GM20431 (cell line): ENCODE results near the gene DQX1.

Experiments used
- in situ Hi-C: fragments of 300-500 bp; cut with MseI, MboI; formaldehyde crosslinking; loops from one replicate; pipeline ENCODE4 v1.15.0; 2020; ENCODE audit warnings: low sequenced_read_pairs; ENCODE audit not compliant: unreplicated experiment

Gene DQX1

GRCh38 chr2:74499267-74499939 lies 26.6 kb downstream of the DQX1 start, which contains the start of gene LBX2:
Gene LBX2, minus strand, starts transcription at chr2:74499603. Its CDS starts 66 bp downstream, at chr2:74499537.
- in situ Hi-C loops = loop anchor here (25.0 kb wide), 1 partner anchor 88 kb away; no protein-coding TSS in a partner anchor

- in situ Hi-C loops = loop anchor here (25.0 kb wide), 1 partner anchor 89 kb away; no protein-coding TSS in a partner anchor
Observed at GRCh38 chr2:74498500-74499266, 27.3 kb downstream of the DQX1 start.

- in situ Hi-C loops = loop anchor here (25.0 kb wide), 1 partner anchor 89 kb away; no protein-coding TSS in a partner anchor
Observed at GRCh38 chr2:74497777-74498499, 28.1 kb downstream of the DQX1 start.

GRCh38 chr2:74496997-74497776 lies 28.8 kb downstream of the DQX1 start:
- in situ Hi-C loops = loop anchor here (25.0 kb wide), 1 partner anchor 90 kb away; no protein-coding TSS in a partner anchor

GRCh38 chr2:74495440-74495839 lies 30.6 kb downstream of the DQX1 start:
- in situ Hi-C loops = loop anchor here (25.0 kb wide), 1 partner anchor 92 kb away; no protein-coding TSS in a partner anchor

GRCh38 chr2:74493546-74493945 lies 32.5 kb downstream of the DQX1 start:
- in situ Hi-C loops = loop anchor here (25.0 kb wide), 1 partner anchor 94 kb away; no protein-coding TSS in a partner anchor

GRCh38 chr2:74491648-74492544 lies 34.1 kb downstream of the DQX1 start:
- in situ Hi-C loops = loop anchor here (25.0 kb wide), 1 partner anchor 95 kb away; no protein-coding TSS in a partner anchor

- in situ Hi-C loops = loop anchor here (25.0 kb wide), 1 partner anchor 97 kb away; no protein-coding TSS in a partner anchor
Observed at GRCh38 chr2:74489906-74490305, 36.1 kb downstream of the DQX1 start.

- in situ Hi-C loops = loop anchor here (25.0 kb wide), 1 partner anchor 98 kb away; no protein-coding TSS in a partner anchor
Observed at GRCh38 chr2:74488643-74489481, 37.2 kb downstream of the DQX1 start.

- in situ Hi-C loops = loop anchor here (25.0 kb wide), 1 partner anchor 101 kb away; no protein-coding TSS in a partner anchor
Observed at GRCh38 chr2:74486141-74486540, 39.9 kb downstream of the DQX1 start.

GRCh38 chr2:74483675-74484164 lies 42.3 kb downstream of the DQX1 start:
- in situ Hi-C loops = loop anchor here (25.0 kb wide), 1 partner anchor 104 kb away; no protein-coding TSS in a partner anchor

GRCh38 chr2:74482801-74483674 lies 43.0 kb downstream of the DQX1 start, which contains the start of the genes CCDC142 and TTC31:
Gene CCDC142, minus strand, starts transcription at chr2:74482998. Its CDS starts 161 bp downstream, at chr2:74482837.
Gene TTC31, plus strand, starts transcription at chr2:74483081. Its CDS starts 15 bp downstream, at chr2:74483096.
- in situ Hi-C loops = loop anchor here (25.0 kb wide), 1 partner anchor 104 kb away; no protein-coding TSS in a partner anchor

GRCh38 chr2:74481961-74482800 lies 43.9 kb downstream of the DQX1 start:
- in situ Hi-C loops = loop anchor here (25.0 kb wide), 1 partner anchor 105 kb away; no protein-coding TSS in a partner anchor

- in situ Hi-C loops = loop anchor here (25.0 kb wide), 1 partner anchor 106 kb away; no protein-coding TSS in a partner anchor
Observed at GRCh38 chr2:74481431-74481830, 44.6 kb downstream of the DQX1 start.

- in situ Hi-C loops = loop anchor here (25.0 kb wide), 1 partner anchor 112 kb away; no protein-coding TSS in a partner anchor
Observed at GRCh38 chr2:74474899-74475298, 51.1 kb downstream of the DQX1 start.
